ENCODE measurements around the gene CALN1. TPM values are rescaled to one million over a fixed set of nuclear protein-coding genes. Genes with fewer than 3 reads are reported as not detected.

Gene CALN1
- total and polyA plus RNA-seq, 2 of the 8 experiments (the other 6 are each of a cell fraction or from before 2014, with no cell fraction given), result 6.4 to 15.2 TPM

- ChIA-PET POLR2A (ENCODE audit: partially characterized antibody) (no interaction called here), CTCF (ENCODE audit: partially characterized antibody) (no interaction called here)
- Histone ChIP-seq H4K91ac (replicated peaks; ENCODE audit: insufficient read length, low read length) (no peak overlapping the region), H3K79me2 (ENCODE audit: control insufficient read depth in 1 of 2, insufficient read depth in 2 of 2, low read length in 2 of 2) (no peaks in the 10 kb centered on the region), H4K8ac (ENCODE audit: extremely low read depth, insufficient read depth, low read length) (no peak overlapping the region), H3K4me1 (replicated peaks in 1 of 4; ENCODE audit: control insufficient read depth in 3 of 4, insufficient read depth in 4 of 4, low read length in 3 of 4) (peaks cover 0 to 3% (median 1%) of the 10 kb centered on the region in 4 experiments; a peak in 1 of 7 replicates), H2BK120ac (replicated peaks; ENCODE audit: low read depth, low read length) (no peak overlapping the region), H4K20me1 (replicated peaks in 1 of 2; ENCODE audit: control insufficient read depth in 1 of 2, insufficient read depth in 2 of 2, low read length in 2 of 2) (no peaks in the 10 kb centered on the region), H3K27ac (ENCODE audit: low read depth, low read length) (no peak overlapping the region), H4K5ac (ENCODE audit: insufficient read length, low read depth, low read length) (no peak overlapping the region), H3K79me1 (ENCODE audit: low read depth, low read length) (no peaks in the 10 kb centered on the region), H3K56ac (replicated peaks; ENCODE audit: insufficient read length, low read depth, low read length) (no peak overlapping the region), H3K23me2 (ENCODE audit: low read depth, low read length) (no peaks in the 10 kb centered on the region), H2AK5ac (ENCODE audit: low read depth, low read length) (no peak overlapping the region), H3K27me3 (replicated peaks in 1 of 4; ENCODE audit: control insufficient read depth in 3 of 4, extremely low read depth in 1 of 4, insufficient read depth in 3 of 4, low read length in 3 of 4) (no peaks in the 10 kb centered on the region), H2BK15ac (ENCODE audit: low read length) (no peak overlapping the region), H3K18ac (ENCODE audit: extremely low read depth, low read length) (no peak overlapping the region), H2BK12ac (ENCODE audit: low read depth, low read length) (no peak overlapping the region), H3K14ac (ENCODE audit: insufficient read length) (no peak overlapping the region), H3K4me3 (ENCODE audit: extremely low read depth in 1 of 4, insufficient read depth in 2 of 4, low read depth in 3 of 4, low read length in 4 of 4) (no peak overlapping the region), H3K23ac (ENCODE audit: insufficient read length) (no peak overlapping the region), H3K36me3 (ENCODE audit: control insufficient read depth in 2 of 4, insufficient read depth in 4 of 4, low read length in 3 of 4) (no peaks in the 10 kb centered on the region), H2AFZ (ENCODE audit: low read length) (no peak overlapping the region), H3K9ac (replicated peaks in 1 of 4; ENCODE audit: extremely low read depth in 1 of 4, low read depth in 3 of 4, low read length in 3 of 4) (no peak overlapping the region), H2BK5ac (ENCODE audit: low read depth, low read length) (no peak overlapping the region), H3K4me2 (ENCODE audit: insufficient read depth in 1 of 2, low read depth in 2 of 2, low read length in 2 of 2) (no peak overlapping the region), H2BK20ac (ENCODE audit: low read length) (no peak overlapping the region), H3K4ac (replicated peaks; ENCODE audit: insufficient read length, low read depth, low read length) (no peak overlapping the region), H3K9me3 (ENCODE audit: insufficient read depth in 2 of 2, low read depth in 1 of 2, low read length in 1 of 2) (no peaks in the 10 kb centered on the region)
- FAIRE-seq (no peak), DNase-seq (ENCODE audit: low read depth in 1 of 2, low spot score in 2 of 2) (no peak)
- TF ChIP-seq CHD2 (IDR thresholded peaks at IDR 0.05; ENCODE audit: low read length) (no peak), USF2 (IDR thresholded peaks at IDR 0.05; ENCODE audit: low read length) (no peak), EZH2 (IDR thresholded peaks at IDR 0.05; ENCODE audit: low read depth, low read length, severe bottlenecking) (no peak), EGR1 (IDR thresholded peaks at IDR 0.05; ENCODE audit: borderline replicate concordance, low read depth, low read length) (no peak), CHD1 (IDR thresholded peaks at IDR 0.05; ENCODE audit: low read depth, low read length) (no peak), GABPA (IDR thresholded peaks at IDR 0.05; ENCODE audit: borderline replicate concordance, insufficient read depth, low read length) (no peak), SIN3A (conservative IDR thresholded peaks at IDR 0.05 in 1 of 2, IDR thresholded peaks at IDR 0.05 in 1 of 2; ENCODE audit: low read depth in 1 of 2, low read length in 2 of 2) (no peak), SUZ12 (IDR thresholded peaks at IDR 0.05; ENCODE audit: low read length) (no peak), BCL11A (IDR thresholded peaks at IDR 0.05; ENCODE audit: low read depth in 2 of 2, low read length in 2 of 2) (no peak), TAF7 (optimal IDR thresholded peaks at IDR 0.05; ENCODE audit: borderline replicate concordance, low read depth, low read length) (no peak), RXRA (IDR thresholded peaks at IDR 0.05; ENCODE audit: insufficient read depth, low read depth, low read length) (no peak), NANOG (IDR thresholded peaks at IDR 0.05; ENCODE audit: insufficient read depth, low read depth, low read length, poor library complexity, severe bottlenecking) (no peak), POU5F1 (IDR thresholded peaks at IDR 0.05; ENCODE audit: low read depth, low read length) (no peak), RNF2 (IDR thresholded peaks at IDR 0.05; ENCODE audit: borderline replicate concordance, low read depth, low read length, missing control alignments, poor library complexity, severe bottlenecking) (no peak)
These were observed 347.2 kb downstream of the CALN1 start for GRCh38 chr7:72064916-72065315.

Data from H1 (cell line).